K562 (cell line): ENCODE measurements around the gene CNNM2. TPM values are rescaled to one million over a fixed set of nuclear protein-coding genes. Genes with fewer than 3 reads are reported as not detected.

ENCODE experiments used
- ATAC-seq: fragments of 200-7000 bp; cut with Tn5 transposase; 3 replicates; pipeline ENCODE4 v1.9.1; 2020; ENCODE audit warnings: moderate library complexity
- BruUV-seq: library from RNA; stranded (reverse); fragments of 400-500 nt; replicated peaks from 2 replicates; lab custom pipeline; 2021; lab: Mats Ljungman, UMichigan
- CTCF ChIA-PET: fragments of 300-600 bp; formaldehyde crosslinking; extraction: SDS; loops from one replicate; lab custom pipeline; 2021; ENCODE audit warnings: low intra/inter-chr PET ratio; lab: Yijun Ruan, JAX
- POLR2A ChIA-PET: fragments of 300-600, 350-650 bp; sonication (Branson Sonifier 250); formaldehyde crosslinking; extraction: SDS; loops from one replicate; lab custom pipeline; 2021; ENCODE audit warnings: antibody characterized with exemption, inconsistent platforms; lab: Yijun Ruan, JAX
- DNase-seq, 4 experiments: peaks; one replicate each; pipeline versions ENCODE4 v3.0.0 to v3.0.0-alpha.2; 2011 to 2018; ENCODE audit warnings: low spot score in 3 of 4, mixed read lengths in 3 of 4; ENCODE audit errors: extremely low read depth in 1 of 4
- FAIRE-seq: peaks from 2 replicates; lab custom pipeline; 2011; peaks lifted over from hg19 to GRCh38; lab: Jason Lieb, UNC
- H2AFZ ChIP-seq: 2 replicates; pipeline ENCODE4 v1.6.0; 2011; ENCODE audit warnings: low read depth, low read length, control low read depth, inconsistent platforms
- H3K27ac ChIP-seq: fragments of 200-600 bp; 3 replicates; pipeline ENCODE4 v1.8.0; 2011; ENCODE audit warnings: low read depth, mild to moderate bottlenecking, control low read depth, inconsistent platforms, low read length, moderate library complexity, mixed read lengths; ENCODE audit errors: extremely low read depth
- H3K27me3 ChIP-seq, 2 experiments: fragments of 300-600 bp in 1 of 2; 2 replicates in 1 of 2; 3 replicates in 1 of 2; pipeline versions ENCODE4 v1.6.0 to v1.8.0; 2011; ENCODE audit warnings: inconsistent platforms in 2 of 2, low read length in 2 of 2, mild to moderate bottlenecking in 1 of 2, mixed read lengths in 1 of 2, moderate library complexity in 1 of 2; ENCODE audit not compliant: control insufficient read depth in 2 of 2, insufficient read depth in 2 of 2
- H3K36me3 ChIP-seq: fragments of 300-600 bp; 3 replicates; pipeline ENCODE4 v1.8.0; 2011; ENCODE audit warnings: mild to moderate bottlenecking, low read length, inconsistent platforms; ENCODE audit not compliant: control insufficient read depth, insufficient read depth
- H3K4me1 ChIP-seq, 2 experiments: fragments of 200-600 bp in 1 of 2; replicated peaks in 1 of 2; 2 replicates in 1 of 2; 3 replicates in 1 of 2; pipeline versions ENCODE4 v1.5.1 to v1.8.0; 2011; ENCODE audit warnings: inconsistent platforms in 2 of 2, low read length in 2 of 2, mild to moderate bottlenecking in 1 of 2, mixed read lengths in 1 of 2, moderate library complexity in 1 of 2; ENCODE audit not compliant: control insufficient read depth in 2 of 2, insufficient read depth in 2 of 2
- H3K4me2 ChIP-seq: 2 replicates; pipeline ENCODE4 v1.6.1; 2011; ENCODE audit warnings: low read length, control low read depth, inconsistent platforms, mixed read lengths; ENCODE audit not compliant: insufficient read depth
- H3K4me3 ChIP-seq: fragments of 200-600 bp; sonication (generic), shearing (Covaris generic); 2 replicates; pipeline ENCODE4 v1.5.1; 2016; ENCODE audit warnings: control low read depth, inconsistent platforms
- H3K79me2 ChIP-seq: fragments of 200-600 bp; 3 replicates; pipeline ENCODE4 v1.8.0; 2011; ENCODE audit warnings: low read length, inconsistent platforms; ENCODE audit not compliant: control insufficient read depth, insufficient read depth
- H3K9ac ChIP-seq, 2 experiments: 2 replicates each; pipeline versions ENCODE4 v1.6.0 to v1.6.1; 2011; ENCODE audit warnings: low read depth in 2 of 2, low read length in 2 of 2, control low read depth in 1 of 2, inconsistent platforms in 1 of 2, mild to moderate bottlenecking in 1 of 2, mixed read lengths in 1 of 2; ENCODE audit not compliant: insufficient read depth in 1 of 2
- H3K9me1 ChIP-seq: one replicate; pipeline ENCODE4 v1.6.0; 2011; ENCODE audit warnings: inconsistent platforms, mild to moderate bottlenecking, low read length, moderate library complexity; ENCODE audit not compliant: control insufficient read depth, insufficient read depth
- H3K9me3 ChIP-seq: replicated peaks from 2 replicates; pipeline ENCODE4 v1.5.1; 2011; ENCODE audit warnings: low read depth, low read length, inconsistent platforms; ENCODE audit not compliant: control insufficient read depth, insufficient read depth
- H4K20me1 ChIP-seq: replicated peaks from 2 replicates; pipeline ENCODE4 v1.6.1; 2011; ENCODE audit warnings: low read length, inconsistent platforms, mixed read lengths; ENCODE audit not compliant: control insufficient read depth, insufficient read depth
- ARID2 ChIP-seq: fragments of 450-650 bp; IDR thresholded peaks from 2 replicates; pipeline ENCODE4 v1.6.1; 2017; ENCODE audit warnings: antibody characterized with exemption, mild to moderate bottlenecking
- BRD9 ChIP-seq: fragments of 450-650 bp; IDR thresholded peaks from 2 replicates; pipeline ENCODE4 v1.6.1; 2018; ENCODE audit warnings: low read depth; ENCODE audit not compliant: partially characterized antibody
- CBFA2T3 ChIP-seq: fragments of 450-650 bp; IDR thresholded peaks from 2 replicates; pipeline ENCODE4 v1.6.1; 2017
- DACH1 ChIP-seq: fragments of 450-650 bp; IDR thresholded peaks from 2 replicates; pipeline ENCODE4 v1.6.1; 2018; ENCODE audit not compliant: partially characterized antibody
- FOS ChIP-seq: IDR thresholded peaks from 3 replicates; pipeline ENCODE4 v1.6.1; 2011; ENCODE audit not compliant: insufficient read length; ENCODE audit errors: extremely low read depth
- HDAC3 ChIP-seq: fragments of 450-650 bp; IDR thresholded peaks from 2 replicates; pipeline ENCODE4 v1.6.1; 2018; ENCODE audit warnings: borderline replicate concordance, mild to moderate bottlenecking, moderate library complexity; ENCODE audit not compliant: partially characterized antibody
- HNRNPLL ChIP-seq: fragments of 200-400 bp; formaldehyde crosslinking; IDR thresholded peaks from 2 replicates; pipeline ENCODE4 v1.6.1; 2017; ENCODE audit warnings: low read length, low read depth, mild to moderate bottlenecking; ENCODE audit not compliant: poor library complexity, severe bottlenecking
- PHB2 ChIP-seq: fragments of 450-650 bp; IDR thresholded peaks from 2 replicates; pipeline ENCODE4 v1.6.1; 2017; ENCODE audit warnings: low read depth
- TBL1XR1 ChIP-seq, 2 experiments: IDR thresholded peaks; 2 replicates each; pipeline ENCODE4 v1.6.1; 2012; ENCODE audit warnings: improper control_type of control experiment in 2 of 2, low read length in 2 of 2, mild to moderate bottlenecking in 1 of 2
- TEAD4 ChIP-seq, 2 experiments: sonication (generic) in 1 of 2; formaldehyde crosslinking in 1 of 2; IDR thresholded peaks; 2 replicates each; pipeline versions ENCODE4 v1.6.1 to v1.8.0; 2012 to 2022; ENCODE audit warnings: borderline replicate concordance in 1 of 2, inconsistent platforms in 1 of 2, low read length in 1 of 2, mild to moderate bottlenecking in 1 of 2, missing genetic modification reagents in 1 of 2
- ZNF695 ChIP-seq: fragments of 450-650 bp; formaldehyde crosslinking; IDR thresholded peaks from 2 replicates; pipeline ENCODE4 v1.4.0; 2020; ENCODE audit warnings: mild to moderate bottlenecking, moderate library complexity
- WGBS: fragments of 100-300 bp; shearing (Covaris generic); methylation state at CpG from one replicate; pipeline ENCODE4 v1.1.6; 2016; ENCODE audit warnings: low coverage, mixed read lengths; ENCODE audit not compliant: insufficient coverage; ENCODE audit errors: missing lambda C conversion rate; 5-methylcytosine and 5-hydroxymethylcytosine counted together
- in situ Hi-C: fragments of 300-500 bp; cut with MboI; formaldehyde crosslinking; loops from 4 replicates; pipeline ENCODE4 v1.15.0; 2018; ENCODE audit warnings: inconsistent platforms, mixed read lengths
- intact Hi-C: fragments of 100-400 bp; cut with micrococcal nuclease; formaldehyde crosslinking; loops from 2 replicates; pipeline ENCODE4 v1.14.2; 2022
- polyA plus RNA-seq, 8 experiments: library from polyadenylated mRNA; depleted of rRNA in 4 of 8; stranded (reverse) in 5 of 8; unstranded in 3 of 8; fragments of >200 nt; fragmentation: Nextera tagmentation in 2 of 8; fragmentation: Illumina TruSeq in 1 of 8; extraction: Ambion mirVana in 2 of 8; extraction: Trizol in 1 of 8; gene quantifications; 2 replicates each; pipeline versions ENCODE4 v1.2.1 to v1.2.3, GENCODE V29; 2011 to 2014; ENCODE audit warnings: inconsistent platforms in 1 of 8, missing spikeins in 1 of 8
- total RNA-seq, 7 experiments: library from RNA; depleted of rRNA in 6 of 7; stranded (reverse); fragments of >200 nt in 6 of 7; fragmentation: Illumina TruSeq in 2 of 7; extraction: Trizol in 2 of 7; gene quantifications; 2 replicates each; pipeline versions ENCODE4 v1.2.1 to v1.2.3, GENCODE V29; 2011 to 2021; ENCODE audit warnings: low replicate concordance in 1 of 7
- TF ChIP-seq, protein P1 (sequence below): fragments of 200-400 bp; formaldehyde crosslinking; IDR thresholded peaks from 2 replicates; pipeline ENCODE4 v1.6.1; 2017; ENCODE audit warnings: mild to moderate bottlenecking, low read depth, low read length, moderate library complexity

The CNNM2 gene
- total and polyA plus RNA-seq, 9 of the 15 experiments (the other 6 are each of a cell fraction or from before 2014, with no cell fraction given) = 0.21 to 5.0 (median 1.3) TPM

DNA sequence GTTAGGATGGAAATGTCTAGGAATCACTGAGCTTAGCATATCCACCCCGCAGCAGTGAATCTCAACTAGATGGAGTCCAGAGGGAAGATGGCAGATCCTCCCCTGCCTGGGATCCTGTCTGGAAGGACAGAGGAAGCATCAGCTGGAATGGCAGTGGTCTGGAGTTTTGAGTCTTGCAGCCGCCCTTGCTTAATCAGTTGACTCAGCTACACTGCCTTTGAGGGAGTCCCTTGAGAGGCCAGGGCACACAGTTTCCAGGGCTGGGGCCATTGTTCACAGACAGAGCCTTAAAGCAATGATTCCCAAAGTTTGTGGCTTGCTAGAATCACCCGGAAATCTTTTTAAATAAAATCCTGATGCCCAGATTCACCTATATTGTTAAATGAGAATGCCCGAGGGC is 146.9 kb downstream of the CNNM2 start:
- Histone ChIP-seq H3K27me3 (no peaks in the 10 kb centered on the region), H4K20me1 (0 out of 2 replicates have a peak, but pooled peaks cover 1% of the 10 kb centered on the region), H3K36me3 (no peaks in the 10 kb centered on the region), H3K4me1 (no peaks in the 10 kb centered on the region), H3K9me1 (no peaks in the 10 kb centered on the region), H3K9ac (no peak overlapping the region), H3K9me3 (no peaks in the 10 kb centered on the region), H2AFZ (no peak overlapping the region), H3K4me2 (no peak overlapping the region), H3K79me2 (no peaks in the 10 kb centered on the region), H3K4me3 (no peak overlapping the region)
- POLR2A ChIA-PET = interaction anchor here (2.0 kb wide), 1 partner anchor 147 kb away, joined by 7 read pairs; the partner anchor contains the start of gene CNNM2
- in situ Hi-C loops = loop anchor here (5.0 kb wide), 1 partner anchor 338 kb away; no protein-coding TSS in a partner anchor
- intact Hi-C loops = loop anchor here (5.0 kb wide), 1 partner anchor 338 kb away; no protein-coding TSS in a partner anchor
- ATAC-seq (no peak), FAIRE-seq (no peak)
- CTCF ChIA-PET = no interaction called here
- BruUV-seq = no TSS peak
- no peak for TF ChIP-seq PHB2
- no peak for TF ChIP-seq FOS
- TF ChIP-seq TEAD4 (IDR thresholded peaks at IDR 0.05; ENCODE audit: low read length) = no peak
- no peak for TF ChIP-seq TEAD4 (CRISPR knock-in tag; IDR thresholded peaks at IDR 0.05; ENCODE audit: borderline replicate concordance)
- TF ChIP-seq ZNF695 = no peak
- TF ChIP-seq, protein P1, sequence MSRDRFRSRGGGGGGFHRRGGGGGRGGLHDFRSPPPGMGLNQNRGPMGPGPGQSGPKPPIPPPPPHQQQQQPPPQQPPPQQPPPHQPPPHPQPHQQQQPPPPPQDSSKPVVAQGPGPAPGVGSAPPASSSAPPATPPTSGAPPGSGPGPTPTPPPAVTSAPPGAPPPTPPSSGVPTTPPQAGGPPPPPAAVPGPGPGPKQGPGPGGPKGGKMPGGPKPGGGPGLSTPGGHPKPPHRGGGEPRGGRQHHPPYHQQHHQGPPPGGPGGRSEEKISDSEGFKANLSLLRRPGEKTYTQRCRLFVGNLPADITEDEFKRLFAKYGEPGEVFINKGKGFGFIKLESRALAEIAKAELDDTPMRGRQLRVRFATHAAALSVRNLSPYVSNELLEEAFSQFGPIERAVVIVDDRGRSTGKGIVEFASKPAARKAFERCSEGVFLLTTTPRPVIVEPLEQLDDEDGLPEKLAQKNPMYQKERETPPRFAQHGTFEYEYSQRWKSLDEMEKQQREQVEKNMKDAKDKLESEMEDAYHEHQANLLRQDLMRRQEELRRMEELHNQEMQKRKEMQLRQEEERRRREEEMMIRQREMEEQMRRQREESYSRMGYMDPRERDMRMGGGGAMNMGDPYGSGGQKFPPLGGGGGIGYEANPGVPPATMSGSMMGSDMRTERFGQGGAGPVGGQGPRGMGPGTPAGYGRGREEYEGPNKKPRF = no peak
- no peak for TF ChIP-seq TBL1XR1 (IDR thresholded peaks at IDR 0.05; ENCODE audit: low read length in 2 of 2)
- TF ChIP-seq DACH1 = no peak
- no peak for TF ChIP-seq HDAC3
- no peak for TF ChIP-seq HNRNPLL
- TF ChIP-seq ARID2 = no peak
- TF ChIP-seq CBFA2T3 = no peak
- no peak for TF ChIP-seq BRD9
- TF ChIP-seq, all 486 proteins: peak for 0
- H3K27ac ChIP-seq = no peak overlapping the region
- WGBS = 46% methylated on average over 3 of the region's 4 CpGs
- DNase-seq = no peak
